WTC11 (cell line): ENCODE data around the gene APBA1. TPM values are rescaled to one million over a fixed set of nuclear protein-coding genes. Genes with fewer than 3 reads are reported as not detected.

Experiments
- ATAC-seq: fragments of 200-7000 bp; cut with Tn5 transposase; 2 replicates; pipeline ENCODE4 v1.10.0; 2021; ENCODE audit warnings: mild to moderate bottlenecking, moderate library complexity
- CTCF ChIA-PET: fragments of 300-600 bp; sonication (Branson Sonifier 250); formaldehyde crosslinking; loops from one replicate; lab custom pipeline; 2021; ENCODE audit warnings: antibody characterized with exemption; lab: Charles Lee
- POLR2A ChIA-PET: fragments of 350-600 bp; sonication (Branson Sonifier 250); formaldehyde crosslinking; loops from one replicate; lab custom pipeline; 2021; ENCODE audit warnings: antibody characterized with exemption; lab: Charles Lee
- DNase-seq: peaks from one replicate; pipeline ENCODE4 v3.0.0; 2021; ENCODE audit warnings: low spot score
- H3K27ac Mint-ChIP-seq: 2 replicates; pipeline ENCODE4 v1.8.0; 2021; ENCODE audit warnings: mixed read lengths
- H3K27me3 Mint-ChIP-seq: 2 replicates; pipeline ENCODE4 v1.8.0; 2021; ENCODE audit warnings: low read depth, mild to moderate bottlenecking, moderate library complexity, mixed read lengths
- H3K36me3 Mint-ChIP-seq: 2 replicates; pipeline ENCODE4 v1.8.0; 2021; ENCODE audit warnings: mixed read lengths
- H3K4me1 Mint-ChIP-seq: 2 replicates; pipeline ENCODE4 v1.8.0; 2022; ENCODE audit warnings: mixed read lengths
- H3K4me3 Mint-ChIP-seq: 2 replicates; pipeline ENCODE4 v1.8.0; 2021; ENCODE audit warnings: mild to moderate bottlenecking, moderate library complexity, mixed read lengths
- H3K9me3 Mint-ChIP-seq: 2 replicates; pipeline ENCODE4 v1.8.0; 2021; ENCODE audit warnings: mixed read lengths
- AFF4 ChIP-seq: sonication (generic); formaldehyde crosslinking; IDR thresholded peaks from 2 replicates; pipeline ENCODE4 v1.8.1; 2023; ENCODE audit warnings: mild to moderate bottlenecking, missing genetic modification reagents, borderline replicate concordance
- ARID4B ChIP-seq: sonication (generic); formaldehyde crosslinking; IDR thresholded peaks from 2 replicates; pipeline ENCODE4 v1.8.0; 2023; ENCODE audit warnings: missing genetic modification reagents, mild to moderate bottlenecking, borderline replicate concordance
- E2F5 ChIP-seq: sonication (generic); formaldehyde crosslinking; IDR thresholded peaks from 2 replicates; pipeline ENCODE4 v1.8.1; 2022; ENCODE audit warnings: mild to moderate bottlenecking, moderate library complexity, missing genetic modification reagents
- EMX1 ChIP-seq: fragments of 250-450 bp; sonication (Bioruptor Pico); IDR thresholded peaks from 2 replicates; pipeline ENCODE4 v1.8.0; 2021; ENCODE audit warnings: mild to moderate bottlenecking
- FOXP4 ChIP-seq: sonication (generic); formaldehyde crosslinking; IDR thresholded peaks from 2 replicates; pipeline ENCODE4 v1.8.0; 2022; ENCODE audit warnings: mild to moderate bottlenecking, missing genetic modification reagents
- GABPB1 ChIP-seq: sonication (generic); formaldehyde crosslinking; IDR thresholded peaks from 2 replicates; pipeline ENCODE4 v1.8.1; 2023; ENCODE audit warnings: mild to moderate bottlenecking, missing genetic modification reagents
- JAZF1 ChIP-seq: fragments of 250-450 bp; sonication (Bioruptor Pico); IDR thresholded peaks from 2 replicates; pipeline ENCODE4 v1.9.0; 2021; ENCODE audit warnings: moderate library complexity, mild to moderate bottlenecking, inconsistent platforms
- KAT7 ChIP-seq: sonication (generic); formaldehyde crosslinking; IDR thresholded peaks from 2 replicates; pipeline ENCODE4 v1.8.1; 2023; ENCODE audit warnings: missing genetic modification reagents, mild to moderate bottlenecking, borderline replicate concordance
- NFYB ChIP-seq: sonication (generic); formaldehyde crosslinking; conservative IDR thresholded peaks from 2 replicates; pipeline ENCODE4 v1.8.0; 2022; ENCODE audit warnings: low read depth, missing genetic modification reagents
- ZMAT4 ChIP-seq: fragments of 250-450 bp; sonication (Bioruptor Pico); IDR thresholded peaks from 2 replicates; pipeline ENCODE4 v1.9.0; 2021; ENCODE audit warnings: mild to moderate bottlenecking
- ZNF219 ChIP-seq: sonication (generic); formaldehyde crosslinking; IDR thresholded peaks from 2 replicates; pipeline ENCODE4 v1.8.0; 2023; ENCODE audit warnings: missing genetic modification reagents, mild to moderate bottlenecking, borderline replicate concordance
- ZNF263 ChIP-seq: sonication (generic); formaldehyde crosslinking; IDR thresholded peaks from 2 replicates; pipeline ENCODE4 v1.8.1; 2022; ENCODE audit warnings: low read depth, mild to moderate bottlenecking, moderate library complexity, missing genetic modification reagents
- ZNF281 ChIP-seq: sonication (generic); formaldehyde crosslinking; IDR thresholded peaks from 2 replicates; pipeline ENCODE4 v1.8.0; 2023; ENCODE audit warnings: mild to moderate bottlenecking, missing genetic modification reagents
- ZNF425 ChIP-seq: fragments of 250-450 bp; sonication (Bioruptor Pico); conservative IDR thresholded peaks from 2 replicates; pipeline ENCODE4 v1.9.0; 2021; ENCODE audit warnings: mild to moderate bottlenecking
- total RNA-seq: library from RNA; stranded (reverse); gene quantifications from 3 replicates; pipeline ENCODE4 v1.2.3, GENCODE V29; 2021

The APBA1 gene
- total RNA-seq, 1 experiment from 2014 or later: 0.94 TPM

GRCh38 chr9:69380811-69381210 lies 291.4 kb downstream of the APBA1 start (continued):
- TF ChIP-seq ZNF219 (CRISPR knock-in tag) (no peak), FOXP4 (no peak), KAT7 (CRISPR knock-in tag) (no peak), NFYB (CRISPR knock-in tag) (no peak)

GRCh38 chr9:69380301-69380700 lies 291.9 kb downstream of the APBA1 start:
- no peaks in the 10 kb centered on the region for H3K27me3 Mint-ChIP-seq
- POLR2A ChIA-PET: no interaction called here
- no peaks in the 10 kb centered on the region for H3K9me3 Mint-ChIP-seq
- peaks cover 21% of the 10 kb centered on the region for H3K4me1 Mint-ChIP-seq
- no peak overlapping the region for H3K4me3 Mint-ChIP-seq
- CTCF ChIA-PET: no interaction called here
- peaks cover 46% of the 10 kb centered on the region for H3K36me3 Mint-ChIP-seq
- DNase-seq (no peak), ATAC-seq (no peak)
- no peak overlapping the region for H3K27ac Mint-ChIP-seq
- no peak for TF ChIP-seq ZNF263 (CRISPR knock-in tag)
- no peak for TF ChIP-seq ZNF281 (CRISPR knock-in tag)
- no peak for TF ChIP-seq E2F5 (CRISPR knock-in tag)
- no peak for TF ChIP-seq ZMAT4
- no peak for TF ChIP-seq AFF4
- no peak for TF ChIP-seq JAZF1 (CRISPR knock-in tag)
- no peak for TF ChIP-seq EMX1 (CRISPR knock-in tag)
- TF ChIP-seq ARID4B (CRISPR knock-in tag): no peak
- TF ChIP-seq ZNF425 (CRISPR knock-in tag): no peak
- TF ChIP-seq GABPB1: no peak
